Stomach (tissue), 4 donors: Measurements from ENCODE around the gene SGK2.

Source experiments
- CTCF ChIP-seq, 7 experiments: fragments of 450-650 bp in 4 of 7; fragments of 200-600 bp in 3 of 7; sonication (generic) in 3 of 7; IDR thresholded peaks; one replicate each; pipeline ENCODE4 v1.5.1; 2016 to 2019; ENCODE audit warnings: antibody characterized with exemption in 7 of 7, control low read depth in 2 of 7, mild to moderate bottlenecking in 1 of 7
- POLR2A ChIP-seq, 4 donors: fragments of 450-650 bp; IDR thresholded peaks; one replicate each; pipeline ENCODE4 v1.6.1; 2016; ENCODE audit warnings: antibody characterized with exemption in 4 of 4, control low read depth in 2 of 4, mild to moderate bottlenecking in 1 of 4, moderate library complexity in 1 of 4

- TF ChIP-seq CTCF (IDR thresholded peaks at IDR 0.05) (no peak), POLR2A (IDR thresholded peaks at IDR 0.05) (no peak)
These were observed 9.9 kb downstream of the SGK2 start for GRCh38 chr20:43568706-43569105.
